HepG2 (cell line): ENCODE measurements around the gene TBCD. TPM values are rescaled to one million over a fixed set of nuclear protein-coding genes. Genes with fewer than 3 reads are reported as not detected.

Experiments used
- BCL3 ChIP-seq: sonication (generic); formaldehyde crosslinking; IDR thresholded peaks from 2 replicates; pipeline ENCODE4 v1.5.1; 2020; ENCODE audit warnings: mild to moderate bottlenecking, missing genetic modification reagents, moderate library complexity
- FOXA3 ChIP-seq: IDR thresholded peaks from 2 replicates; pipeline ENCODE4 v1.6.1; 2016; ENCODE audit warnings: missing genetic modification reagents, missing compliant biosample characterization
- GABPB1 ChIP-seq: IDR thresholded peaks from 2 replicates; pipeline ENCODE4 v1.6.1; 2016; ENCODE audit warnings: mild to moderate bottlenecking, missing genetic modification reagents, moderate library complexity, missing compliant biosample characterization
- HMGXB4 ChIP-seq, 2 experiments: sonication (generic) in 1 of 2; formaldehyde crosslinking in 1 of 2; IDR thresholded peaks; 2 replicates each; pipeline versions ENCODE4 v1.4.0 to v1.6.1; 2018 to 2020; ENCODE audit warnings: missing genetic modification reagents in 2 of 2, borderline replicate concordance in 1 of 2, low read depth in 1 of 2, mild to moderate bottlenecking in 1 of 2, missing biosample characterization in 1 of 2
- KIAA2018 ChIP-seq: sonication (generic); formaldehyde crosslinking; IDR thresholded peaks from 2 replicates; pipeline ENCODE4 v1.5.0; 2020; ENCODE audit warnings: mild to moderate bottlenecking, missing genetic modification reagents, borderline replicate concordance
- KMT2B ChIP-seq: IDR thresholded peaks from 2 replicates; pipeline ENCODE4 v1.6.1; 2016; ENCODE audit warnings: missing genetic modification reagents, missing compliant biosample characterization
- MAFF ChIP-seq: IDR thresholded peaks from 2 replicates; pipeline ENCODE4 v1.6.1; 2011; ENCODE audit warnings: low read depth, low read length, improper control_type of control experiment
- SRF ChIP-seq: IDR thresholded peaks from 2 replicates; pipeline ENCODE4 v1.6.1; 2011; ENCODE audit warnings: mild to moderate bottlenecking, low read depth, low read length, moderate library complexity
- SRSF9 ChIP-seq: fragments of 200-400 bp; formaldehyde crosslinking; IDR thresholded peaks from 2 replicates; pipeline ENCODE4 v1.6.1; 2018; ENCODE audit warnings: borderline replicate concordance, mild to moderate bottlenecking, low read depth, low read length; ENCODE audit not compliant: insufficient read depth, poor library complexity, severe bottlenecking
- TBP ChIP-seq: sonication (generic); formaldehyde crosslinking; IDR thresholded peaks from 2 replicates; pipeline ENCODE4 v1.5.0; 2020; ENCODE audit warnings: missing genetic modification reagents
- ZNF235 ChIP-seq: sonication (generic); formaldehyde crosslinking; IDR thresholded peaks from 2 replicates; pipeline ENCODE4 v1.8.1; 2023; ENCODE audit warnings: mild to moderate bottlenecking, missing genetic modification reagents, borderline replicate concordance
- ZNF331 ChIP-seq: sonication (generic); formaldehyde crosslinking; IDR thresholded peaks from 2 replicates; pipeline ENCODE4 v1.4.0; 2020; ENCODE audit warnings: missing genetic modification reagents
- ZNF784 ChIP-seq: sonication (generic); formaldehyde crosslinking; IDR thresholded peaks from 2 replicates; pipeline ENCODE4 v1.5.1; 2020; ENCODE audit warnings: missing genetic modification reagents, mild to moderate bottlenecking, borderline replicate concordance
- ZNF879 ChIP-seq: sonication (generic); formaldehyde crosslinking; IDR thresholded peaks from 2 replicates; pipeline ENCODE4 v1.8.1; 2023; ENCODE audit warnings: missing genetic modification reagents
- ZSCAN20 ChIP-seq: sonication (generic); formaldehyde crosslinking; IDR thresholded peaks from 2 replicates; pipeline ENCODE4 v1.4.0; 2020; ENCODE audit warnings: missing genetic modification reagents, mild to moderate bottlenecking, borderline replicate concordance
- polyA plus RNA-seq, 8 experiments: library from polyadenylated mRNA; depleted of rRNA in 3 of 8; stranded (reverse) in 7 of 8; unstranded in 1 of 8; fragments of >200 nt; fragmentation: Illumina TruSeq in 4 of 8; extraction: Trizol in 4 of 8; gene quantifications; 2 replicates each; pipeline versions ENCODE4 v1.2.1 to v1.2.3, GENCODE V29; 2011 to 2016; ENCODE audit warnings: low read depth in 4 of 8, missing spikeins in 1 of 8, mixed read lengths in 1 of 8; ENCODE audit not compliant: insufficient read depth in 1 of 8
- total RNA-seq, 5 experiments: library from RNA; depleted of rRNA; stranded (reverse); fragments of >200 nt; fragmentation: Illumina TruSeq; extraction: Trizol; gene quantifications; 2 replicates each; pipeline ENCODE4 v1.2.3, GENCODE V29; 2016; ENCODE audit warnings: low read depth in 1 of 5

The TBCD gene
- total and polyA plus RNA-seq, 2 of the 13 experiments (the other 11 are each of a cell fraction or from before 2014, with no cell fraction given): 33.9 to 54.8 TPM

- peak in 1 of 2 experiments; percentile 48; a peak in 1 of 4 replicates for TF ChIP-seq HMGXB4 (CRISPR knock-in tag; IDR thresholded peaks at IDR 0.05; ENCODE audit: borderline replicate concordance in 1 of 2, low read depth in 1 of 2)
- peak; percentile 86; the same call in 1 of the 2 replicates for TF ChIP-seq BCL3
- TF ChIP-seq KIAA2018 (CRISPR knock-in tag): no peak
- TF ChIP-seq MAFF: no peak
- 0 out of 2 replicates have a peak, but pooled peaks have one; percentile 17 for TF ChIP-seq FOXA3 (CRISPR knock-in tag)
- peak; percentile 57; the same call in 1 of the 2 replicates for TF ChIP-seq ZNF331 (CRISPR knock-in tag)
- TF ChIP-seq TBP (CRISPR knock-in tag): no peak
- TF ChIP-seq SRF: no peak
- peak; percentile 56; the same call in 1 of the 2 replicates for TF ChIP-seq KMT2B
- TF ChIP-seq ZNF235 (CRISPR knock-in tag): 0 out of 2 replicates have a peak, but pooled peaks have one; percentile 28
- TF ChIP-seq ZNF879: no peak
- TF ChIP-seq ZSCAN20: 0 out of 2 replicates have a peak, but pooled peaks have one; percentile 12
- TF ChIP-seq GABPB1 (CRISPR knock-in tag): peak; percentile 64; the same call in 1 of the 2 replicates
- TF ChIP-seq SRSF9: no peak
- peak; percentile 60; the same call in 1 of the 2 replicates for TF ChIP-seq ZNF784 (CRISPR knock-in tag)
Measured at GRCh38 chr17:82734987-82735866, 16.6 kb upstream of the TBCD start, which contains the start of gene FN3K (continued).
